Islet precursor cell (in vitro differentiated cells): ENCODE measurements around the gene PKD2.

Experiments used
- DNase-seq: peaks from one replicate; pipeline ENCODE4 v3.0.0-alpha.2; 2018

Gene PKD2

DNA sequence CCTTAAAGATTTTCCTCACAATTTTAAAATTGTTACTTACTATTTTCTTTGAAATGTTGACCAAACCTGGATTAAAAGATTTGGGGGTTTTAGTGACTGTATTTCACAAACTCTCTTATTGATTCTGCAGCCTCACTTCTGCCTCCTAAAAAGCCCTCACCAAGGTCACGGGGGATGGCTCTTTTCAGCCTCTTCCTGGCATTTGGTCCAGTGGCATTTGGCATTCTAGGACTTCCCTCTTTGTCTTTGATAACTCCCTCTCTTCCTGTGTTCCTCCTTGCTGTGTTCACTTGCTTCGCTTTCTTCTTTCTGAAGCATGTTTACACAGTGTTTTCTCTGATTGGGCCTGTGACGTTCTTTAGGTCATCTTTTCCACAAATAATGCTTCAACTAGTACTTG lies 21.5 kb downstream of the PKD2 start:
- DNase-seq, result no peak

DNA sequence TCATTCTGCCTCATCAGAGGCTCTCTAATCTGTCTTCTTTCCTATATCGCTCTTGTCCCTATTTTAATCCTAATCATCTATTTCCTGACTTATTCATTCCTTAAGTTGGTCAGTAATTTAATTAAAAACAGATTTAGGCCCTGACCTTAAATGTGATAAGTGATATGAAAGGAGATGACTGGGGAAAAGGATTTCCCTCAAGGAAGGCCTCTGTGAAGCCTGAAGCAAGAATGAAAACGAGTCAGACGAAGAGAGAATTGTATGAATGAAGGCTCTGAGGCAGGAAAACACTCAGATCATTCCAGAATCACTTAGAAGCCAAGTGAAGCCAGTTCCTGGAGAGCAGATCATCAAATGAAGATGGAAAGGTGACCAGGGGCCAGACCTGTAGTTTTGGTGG lies 22.1 kb downstream of the PKD2 start:
- no peak for DNase-seq

DNA sequence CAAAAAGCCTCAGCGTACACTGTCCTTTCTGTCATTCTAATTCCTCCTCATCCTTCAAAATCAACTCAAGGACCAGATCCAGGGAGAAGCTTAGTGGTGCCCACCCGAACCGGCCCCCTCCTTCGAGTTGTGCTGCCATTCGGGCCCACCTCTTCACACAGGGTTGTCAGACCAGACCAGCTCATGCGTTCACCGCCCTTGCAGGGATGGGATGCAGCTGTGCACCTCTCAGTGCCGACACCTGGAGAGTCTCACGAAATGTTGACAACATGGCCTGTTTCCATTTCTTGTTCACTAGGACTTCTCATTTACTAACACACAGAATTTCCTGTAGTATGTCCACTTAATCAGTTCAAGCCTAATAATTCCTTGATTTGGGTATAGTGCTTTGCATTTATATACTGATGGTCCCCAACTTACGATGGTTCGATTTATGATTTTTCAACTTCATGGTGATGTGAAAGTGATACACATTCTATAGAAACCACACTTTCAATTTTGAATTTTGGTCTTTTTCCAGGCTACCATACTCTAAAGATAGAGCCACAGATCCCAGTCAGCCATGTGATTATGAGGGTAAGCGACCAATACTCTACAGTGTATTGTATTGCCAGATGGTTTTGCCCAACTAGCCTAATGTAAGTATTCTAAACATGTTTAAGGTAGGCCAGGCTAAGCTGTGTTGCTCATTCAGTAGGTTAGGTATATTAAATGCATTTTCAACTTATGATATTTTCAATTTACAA lies 23.3 kb downstream of the PKD2 start:
- no peak for DNase-seq

DNA sequence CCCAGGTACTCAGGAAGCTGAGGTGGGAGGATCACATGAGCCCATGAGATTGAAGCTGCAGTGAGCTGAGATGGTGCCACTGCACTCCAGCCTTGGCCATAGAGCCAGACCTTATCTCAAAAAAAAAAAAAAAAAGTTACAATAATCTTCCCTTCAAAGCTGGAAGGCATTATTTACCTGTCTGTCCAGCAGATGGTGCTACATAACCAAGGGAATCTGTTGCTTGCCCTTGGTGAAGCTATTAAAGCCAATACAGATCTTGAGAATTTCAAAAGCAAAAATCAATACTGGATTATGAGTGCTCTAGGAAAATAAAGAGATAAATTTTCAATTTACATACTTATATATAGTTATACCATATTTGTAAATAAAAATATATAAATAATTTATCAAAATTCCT lies 25.9 kb downstream of the PKD2 start:
- no peak for DNase-seq

DNA sequence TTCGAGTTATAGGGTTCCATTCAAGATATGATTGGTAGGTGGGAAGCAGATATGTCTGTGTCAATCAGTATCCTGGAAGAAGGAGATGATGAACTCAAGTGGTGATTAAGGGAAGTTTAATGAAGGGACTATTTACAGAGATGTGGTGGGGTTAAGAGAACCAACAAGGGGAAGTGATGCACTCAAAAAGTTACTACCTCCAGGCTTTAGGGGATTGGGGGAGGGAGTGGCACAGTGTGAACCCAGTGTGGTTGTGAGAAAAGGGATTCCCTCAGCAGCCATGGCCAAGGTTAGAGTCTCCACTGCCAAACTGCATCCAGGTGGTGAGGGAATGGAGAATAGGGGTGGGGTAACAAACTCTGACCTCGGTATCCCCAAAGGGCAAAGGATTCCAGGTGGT lies 27.9 kb downstream of the PKD2 start:
- no peak for DNase-seq

DNA sequence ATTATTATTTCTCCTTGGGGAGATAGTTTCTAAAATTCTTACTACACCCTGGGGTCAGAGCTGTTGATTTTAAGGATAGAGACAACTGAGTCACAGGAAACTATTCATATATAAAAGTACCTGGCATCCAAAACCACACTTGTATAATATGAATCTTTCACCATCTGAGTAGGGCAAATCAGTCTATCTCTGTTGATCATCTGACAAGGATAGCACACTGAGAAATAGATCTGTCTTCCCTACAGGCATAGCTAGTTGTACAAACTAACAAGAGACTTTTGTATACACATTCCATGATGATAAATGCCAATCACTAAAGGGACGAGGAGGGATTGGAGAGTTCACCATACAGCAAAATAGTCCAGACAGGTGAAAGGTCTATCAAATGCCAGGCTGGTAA lies 30.0 kb downstream of the PKD2 start:
- no peak for DNase-seq

DNA sequence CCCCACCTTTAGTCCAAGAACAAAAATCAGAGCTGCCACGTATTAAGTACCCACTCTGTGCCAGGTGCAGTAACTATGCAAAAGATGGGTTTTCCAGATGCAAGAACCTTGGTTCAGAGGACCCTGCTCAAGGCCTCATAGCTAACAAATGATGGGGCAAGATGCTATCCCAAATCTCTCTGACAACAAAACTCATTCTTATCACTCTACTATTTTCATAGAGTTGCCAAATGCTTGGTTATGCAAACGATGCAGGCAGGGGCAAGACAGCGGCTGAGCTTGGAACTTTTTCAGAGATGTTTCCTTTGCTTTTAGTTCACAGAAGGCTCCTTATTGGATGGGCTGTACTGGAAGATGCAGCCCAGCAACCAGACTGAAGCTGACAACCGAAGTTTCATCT lies 30.5 kb downstream of the PKD2 start:
- DNase-seq, result no peak

DNA sequence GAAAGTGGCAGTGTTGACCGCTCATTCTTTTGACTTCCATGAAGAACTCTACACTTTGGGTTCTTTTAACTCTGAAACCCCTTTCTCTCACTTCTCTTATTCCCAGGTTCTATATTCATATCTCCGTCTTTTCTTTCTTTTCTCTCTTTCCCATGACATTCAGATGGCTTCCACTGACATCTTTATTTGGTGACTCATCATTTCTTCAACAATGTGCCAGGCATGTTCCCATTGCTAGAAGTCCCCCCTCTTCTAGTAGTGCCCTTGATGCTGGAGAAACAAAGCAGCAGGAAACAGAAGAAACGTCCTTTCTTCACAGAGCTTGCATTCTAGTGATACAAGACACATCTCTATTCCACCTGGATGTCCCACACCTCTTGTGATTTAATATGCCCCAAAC lies 33.3 kb downstream of the PKD2 start:
- DNase-seq, result no peak

DNA sequence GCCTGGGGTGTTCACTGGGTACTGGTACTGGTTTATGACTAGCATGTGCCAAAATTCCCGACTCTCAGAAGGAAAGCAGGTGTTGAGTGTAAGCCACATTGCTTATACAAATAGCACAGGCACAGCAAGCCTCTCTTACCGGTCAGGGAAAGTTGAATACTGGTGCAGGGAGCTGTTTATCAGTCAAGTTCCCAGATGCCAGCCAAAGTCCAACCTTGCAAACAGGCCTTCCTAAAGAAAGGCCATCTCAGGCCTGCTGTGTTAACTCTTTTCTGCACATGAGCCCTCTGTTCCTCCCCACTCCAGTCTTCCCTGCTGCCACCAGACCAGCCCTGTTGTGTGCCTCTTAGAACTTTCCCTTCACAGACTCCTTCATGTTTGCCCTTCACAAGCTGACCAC lies 34.2 kb downstream of the PKD2 start:
- no peak for DNase-seq

DNA sequence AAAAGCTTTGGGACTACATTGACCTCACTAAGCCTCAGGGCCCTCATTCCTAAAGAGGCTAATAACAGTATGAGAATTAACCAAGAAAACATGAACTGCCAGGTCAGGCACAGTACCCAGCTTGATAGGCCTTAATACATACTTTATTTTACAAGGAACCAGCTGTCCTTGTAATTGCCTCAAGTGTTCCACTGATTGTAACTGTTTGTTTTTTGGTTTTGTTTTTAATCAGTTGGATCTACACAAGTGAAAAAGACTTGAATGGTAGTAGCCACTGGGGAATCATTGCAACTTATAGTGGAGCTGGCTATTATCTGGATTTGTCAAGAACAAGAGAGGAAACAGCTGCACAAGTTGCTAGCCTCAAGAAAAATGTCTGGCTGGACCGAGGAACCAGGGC lies 35.6 kb downstream of the PKD2 start:
- DNase-seq, result no peak

DNA sequence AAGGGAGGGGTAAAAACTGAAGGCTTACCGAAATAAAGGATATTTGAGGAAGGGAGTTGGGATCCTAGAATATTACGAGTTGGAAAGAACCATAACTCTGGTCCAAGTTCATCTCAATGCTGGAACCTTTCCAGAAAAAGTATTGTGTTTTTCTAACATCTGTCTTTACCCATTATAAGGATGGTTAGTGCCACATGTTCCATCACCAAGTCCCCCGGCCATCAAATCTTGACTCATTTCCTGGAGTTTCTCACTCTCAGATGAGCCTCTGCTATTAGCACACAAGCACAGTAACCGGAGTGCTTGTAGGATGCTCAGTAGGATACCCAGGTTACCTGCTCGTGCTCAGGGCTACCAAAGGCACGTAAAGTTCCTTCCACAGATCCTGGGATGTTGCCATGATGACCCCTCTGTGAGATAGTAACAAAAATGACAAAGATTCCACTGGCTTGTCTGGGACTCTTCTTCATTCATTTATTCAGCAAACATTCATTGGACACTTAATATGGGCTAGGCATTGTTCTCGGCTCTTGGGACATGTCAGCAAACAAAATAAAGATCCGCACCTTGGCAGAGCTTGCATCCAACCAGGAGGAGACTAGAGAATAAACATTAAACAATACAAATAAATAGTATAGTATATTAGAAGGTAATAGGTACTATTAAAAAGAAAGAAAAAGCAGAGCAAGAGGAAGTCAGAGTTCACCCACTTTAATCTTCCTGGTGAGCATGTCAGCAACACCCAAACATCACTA lies 36.3 kb downstream of the PKD2 start:
- DNase-seq, result no peak

DNA sequence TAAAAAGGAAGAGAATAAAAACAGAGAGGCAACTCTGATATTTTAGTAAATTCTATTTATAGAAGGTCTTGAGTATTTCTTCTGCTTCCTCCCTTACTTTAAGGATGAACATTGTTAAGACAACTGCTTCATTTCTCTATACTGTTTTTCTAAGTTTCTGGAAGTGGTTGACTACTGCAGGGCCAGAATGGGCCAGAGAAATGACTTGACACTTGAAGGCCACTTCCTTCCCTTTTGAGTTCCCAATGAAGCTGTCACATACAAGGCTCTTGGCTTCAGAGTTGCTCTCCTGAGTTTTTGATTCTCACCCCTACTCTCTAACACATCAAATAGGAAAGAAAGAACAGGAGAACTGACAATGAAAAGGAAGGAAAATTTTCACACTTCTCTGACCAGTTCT lies 37.6 kb downstream of the PKD2 start:
- no peak for DNase-seq

DNA sequence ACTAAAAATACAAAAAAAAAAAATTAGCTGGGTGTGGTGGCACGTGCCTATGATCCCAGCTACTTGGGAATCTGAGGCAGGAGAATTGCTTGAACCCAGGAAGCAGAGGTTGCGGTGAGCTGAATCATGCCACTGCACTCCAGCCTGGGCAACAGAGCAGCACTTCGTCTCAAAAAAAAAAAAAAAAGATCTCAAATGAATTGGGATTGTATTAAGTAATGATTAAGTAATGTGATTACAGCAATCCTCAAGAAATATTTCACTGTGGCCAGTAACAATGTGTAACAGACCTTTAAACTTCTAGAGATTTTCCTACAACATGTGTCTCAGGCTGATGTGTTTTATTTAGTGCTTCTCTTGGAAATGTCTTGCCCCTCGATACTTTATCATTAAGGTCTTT lies 46.8 kb downstream of the PKD2 start:
- no peak for DNase-seq

DNA sequence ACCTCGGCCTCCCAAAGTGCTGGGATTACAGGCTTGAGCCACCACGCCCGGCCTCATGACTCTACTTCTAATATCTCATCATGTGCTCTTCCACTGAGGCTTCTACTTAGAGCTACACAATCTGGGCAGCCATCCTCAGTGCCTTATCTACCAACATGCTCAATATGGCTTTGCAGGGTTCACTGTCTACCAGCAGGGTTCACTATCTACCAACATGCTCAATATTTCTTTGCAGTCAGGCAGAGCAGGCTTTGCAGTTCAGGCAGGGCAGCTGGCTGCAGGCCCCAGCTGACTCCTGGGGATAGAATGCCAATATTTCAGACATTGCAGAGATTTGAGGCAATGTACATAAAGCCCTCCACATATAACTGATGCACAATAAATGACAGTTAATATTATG lies 47.5 kb downstream of the PKD2 start:
- peak; percentile 84 for DNase-seq

DNA sequence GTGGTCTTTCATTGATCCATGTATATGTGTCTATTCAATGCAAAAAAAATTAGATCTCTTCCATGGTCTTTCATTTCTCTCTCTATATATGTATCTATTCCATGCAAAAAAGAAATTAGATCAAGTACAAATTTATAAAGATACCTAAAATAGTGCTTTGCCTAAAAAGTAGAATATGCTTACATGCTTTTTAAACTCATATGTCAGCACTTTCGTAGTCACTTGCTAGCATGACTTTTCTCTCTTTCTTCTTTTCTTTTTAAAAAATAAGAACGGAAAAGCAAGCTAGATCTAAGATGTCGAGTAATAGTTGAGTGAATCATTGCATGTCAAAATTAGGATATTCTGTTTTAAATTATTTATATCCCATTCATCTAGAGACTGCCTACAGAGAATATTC lies 50.9 kb downstream of the PKD2 start:
- no peak for DNase-seq

DNA sequence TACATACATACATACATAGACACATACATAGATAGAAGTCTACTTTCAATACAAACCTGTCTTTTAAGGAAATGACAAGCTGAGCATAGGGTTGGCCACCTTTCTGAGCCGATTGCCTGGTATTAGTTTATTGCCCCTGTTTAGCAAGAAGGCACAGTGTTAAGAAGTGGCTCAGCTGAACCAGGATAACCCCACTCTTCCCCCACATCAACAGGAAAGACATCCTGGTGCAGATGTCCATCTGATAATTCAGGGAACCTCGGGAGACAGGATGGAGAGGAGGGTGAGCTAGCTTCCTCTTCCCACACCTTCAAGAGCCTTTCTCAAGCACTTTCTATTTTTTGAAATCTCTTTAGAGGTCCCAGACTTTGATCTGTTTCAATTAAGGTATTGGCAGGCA lies 52.3 kb downstream of the PKD2 start:
- no peak for DNase-seq

DNA sequence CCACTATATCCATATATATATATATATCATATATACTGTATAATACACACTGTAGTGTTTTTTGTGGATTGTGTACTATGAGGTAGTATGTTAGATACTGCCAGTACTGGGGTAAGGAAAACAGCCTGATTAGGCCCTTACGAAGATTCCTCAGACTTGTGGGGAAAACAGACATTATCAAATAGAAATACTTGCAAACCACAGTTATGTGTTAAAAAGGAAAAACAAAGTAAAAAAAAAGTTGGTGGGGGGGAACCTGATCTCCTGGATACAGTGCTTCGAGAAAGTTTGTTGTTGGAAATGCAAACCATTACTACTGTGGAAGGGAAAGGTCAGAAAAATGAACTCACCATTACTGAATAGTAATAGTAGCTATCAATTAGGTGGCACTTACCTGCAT lies 53.0 kb downstream of the PKD2 start:
- DNase-seq, result no peak

DNA sequence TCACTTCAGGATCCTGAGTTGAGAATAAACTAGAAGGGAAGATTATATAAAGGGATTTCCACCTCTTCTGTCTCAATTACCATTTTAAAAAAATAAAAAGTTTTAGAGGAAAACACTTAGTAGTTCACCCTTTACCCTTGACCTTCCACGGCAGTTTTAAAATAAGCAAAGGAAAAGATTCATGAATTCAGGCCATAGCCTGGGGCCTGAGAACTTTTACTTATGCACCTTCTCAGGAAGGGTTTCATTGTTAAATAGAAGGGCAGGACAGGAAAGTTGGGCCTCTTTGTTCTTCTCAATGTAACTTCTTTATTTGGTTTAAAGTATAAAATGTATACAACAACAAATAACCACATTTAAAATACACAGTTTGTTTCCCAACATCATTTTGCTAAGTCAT lies 54.9 kb downstream of the PKD2 start:
- DNase-seq, result no peak

DNA sequence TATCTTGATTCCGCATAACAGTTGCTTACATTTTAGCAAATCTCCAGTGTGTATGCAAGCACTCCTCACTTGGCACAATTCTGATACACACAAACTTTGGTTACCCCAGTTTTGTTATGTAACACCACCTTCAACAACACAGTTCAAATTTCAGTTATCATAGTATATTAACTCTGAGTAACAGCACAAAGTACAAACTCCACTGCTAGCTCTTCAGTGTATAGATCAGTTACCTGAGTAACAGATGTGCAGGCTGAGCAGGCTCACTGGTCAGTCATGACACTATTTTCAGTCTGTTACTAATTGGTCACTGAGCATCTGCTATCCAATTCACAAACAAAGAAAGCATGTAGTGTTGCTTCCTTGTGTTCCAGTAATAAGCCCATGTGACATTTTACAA lies 55.4 kb downstream of the PKD2 start:
- no peak for DNase-seq

DNA sequence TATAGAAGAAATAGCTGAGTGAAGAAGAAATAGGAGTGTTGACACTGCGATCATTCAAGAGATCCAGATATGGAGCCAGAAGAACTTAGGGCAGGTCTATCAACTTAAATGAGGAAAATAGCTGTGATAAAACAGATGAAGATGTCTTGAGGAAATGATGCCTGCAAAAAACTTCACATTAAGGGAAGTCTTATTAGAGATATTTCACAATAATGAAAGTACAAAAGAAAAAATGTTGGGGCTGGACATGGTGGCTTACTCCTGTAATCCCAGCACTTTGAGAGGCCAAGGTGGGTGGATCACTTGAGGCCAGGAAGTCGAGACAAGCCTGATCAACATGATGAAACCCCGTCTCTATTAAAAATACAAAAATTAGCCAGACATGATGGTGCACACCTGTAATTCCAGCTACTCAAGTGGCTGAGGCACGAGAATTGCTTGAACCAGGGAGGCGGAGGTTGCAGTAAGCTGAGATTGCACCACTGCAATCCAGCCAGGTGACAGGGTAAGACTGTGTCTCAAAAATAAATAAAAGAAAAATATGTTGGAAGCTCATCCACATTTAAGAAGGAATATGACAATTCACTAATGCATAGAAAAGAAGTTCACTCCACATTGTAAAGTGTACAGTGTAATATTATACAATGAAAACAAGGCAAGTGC lies 56.3 kb downstream of the PKD2 start:
- no peak for DNase-seq

DNA sequence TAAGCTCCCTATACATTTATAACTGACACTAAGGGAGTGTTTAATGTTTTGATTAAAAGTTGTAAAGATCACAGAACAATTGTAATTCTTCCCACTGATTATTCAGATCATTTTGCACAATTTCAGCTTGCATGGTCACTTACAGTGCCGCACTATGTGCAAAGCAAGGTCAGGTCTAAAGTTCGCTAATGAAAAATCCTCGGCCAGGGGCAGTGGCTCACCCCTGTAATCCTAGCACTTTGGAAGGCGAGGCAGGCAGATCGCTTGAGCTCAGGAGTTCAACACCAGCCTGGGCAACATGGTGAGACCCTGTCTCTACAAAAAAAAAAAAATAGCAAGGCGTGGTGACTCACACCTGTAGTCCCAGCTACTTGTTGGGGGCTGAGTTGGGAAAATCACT lies 57.0 kb downstream of the PKD2 start:
- no peak for DNase-seq

DNA sequence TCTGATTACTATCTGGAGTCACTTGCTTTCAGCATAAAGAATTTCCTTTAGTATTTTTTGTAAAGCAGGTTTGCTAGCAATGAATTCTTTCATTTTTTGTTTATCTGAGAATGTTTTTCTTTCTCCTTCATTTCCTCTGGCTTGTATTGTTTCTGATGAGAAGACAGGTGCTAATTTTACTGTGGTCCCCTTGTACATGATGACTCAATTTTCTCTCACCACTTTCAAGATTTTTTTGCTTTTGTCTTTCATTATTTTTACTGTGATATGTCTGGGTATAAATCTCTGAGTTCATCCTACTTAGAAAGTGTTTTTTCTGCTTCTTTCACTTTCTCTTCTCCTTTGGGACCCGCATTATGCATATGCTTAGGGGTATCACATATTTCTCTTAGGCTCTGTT lies 62.6 kb downstream of the PKD2 start:
- DNase-seq, result no peak

DNA sequence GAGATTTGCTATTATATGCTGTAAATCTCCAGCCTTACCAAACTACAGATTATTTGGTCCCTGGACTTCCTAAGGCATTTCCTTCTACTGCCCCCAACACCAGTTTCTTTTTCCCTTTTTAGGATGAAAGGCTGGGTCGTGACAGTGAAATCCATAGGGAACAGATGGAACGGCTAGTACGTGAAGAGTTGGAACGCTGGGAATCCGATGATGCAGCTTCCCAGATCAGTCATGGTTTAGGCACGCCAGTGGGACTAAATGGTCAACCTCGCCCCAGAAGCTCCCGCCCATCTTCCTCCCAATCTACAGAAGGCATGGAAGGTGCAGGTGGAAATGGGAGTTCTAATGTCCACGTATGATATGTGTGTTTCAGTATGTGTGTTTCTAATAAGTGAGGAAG lies 67.9 kb downstream of the PKD2 start:
- DNase-seq, result no peak

DNA sequence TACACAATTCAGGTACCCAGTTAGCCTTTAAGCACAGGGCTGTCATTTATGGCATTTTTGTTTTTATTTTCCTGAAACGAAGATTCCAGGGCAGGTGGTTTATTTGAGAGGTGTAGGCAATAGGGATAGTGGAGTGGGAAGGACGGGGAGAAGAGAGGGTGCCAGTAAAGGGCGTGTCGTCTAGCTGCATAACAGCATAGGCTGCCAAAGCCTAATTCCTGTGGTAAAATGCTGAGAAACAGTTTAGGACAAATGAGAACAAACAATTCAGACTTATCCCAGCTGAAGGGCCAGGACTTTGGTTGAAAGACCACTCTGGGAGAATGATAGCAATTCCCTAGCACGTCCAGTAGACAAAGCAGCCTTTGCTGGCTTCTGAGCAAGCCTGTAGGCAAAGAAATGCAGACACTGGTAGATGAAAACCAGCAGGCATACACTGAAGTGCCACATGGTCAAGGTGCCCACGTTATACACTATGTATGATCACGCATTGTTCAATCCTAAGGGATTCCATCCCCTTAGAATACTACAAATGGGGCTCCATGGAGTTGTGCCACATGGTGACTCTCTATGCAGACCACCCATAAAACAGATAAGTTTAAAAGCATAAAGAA lies 70.6 kb downstream of the PKD2 start:
- DNase-seq, result no peak
